Measurements from ENCODE around the gene RHEBL1. TPM values are rescaled to one million over a fixed set of nuclear protein-coding genes. Genes with fewer than 3 reads are reported as not detected.
A peak's percentile ranks its signal among the peaks of the same experiment; 100 is the strongest.

RHEBL1 gene
- total RNA-seq, 1 donor from 2014 or later = 5.3 TPM

DNA sequence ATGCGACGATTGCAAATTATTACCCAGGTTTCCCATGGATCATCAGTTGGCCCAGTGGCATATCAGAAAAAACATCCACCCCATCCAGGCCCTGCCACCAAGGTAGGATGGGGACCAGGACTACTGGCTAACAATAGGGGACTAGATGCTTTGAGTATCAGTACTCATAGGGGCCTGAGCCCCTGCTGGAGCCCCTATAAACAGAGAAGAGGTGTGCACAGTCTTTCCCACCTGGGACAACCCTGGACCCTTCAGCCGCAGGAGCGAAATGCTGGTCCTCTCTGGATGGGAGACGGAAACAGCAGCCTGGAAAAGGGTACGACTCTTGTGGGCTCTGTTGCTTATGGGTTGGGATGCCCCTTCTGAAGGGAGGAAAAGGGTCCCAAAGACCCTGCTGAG lies 19.2 kb upstream of the RHEBL1 start:
- no peak overlapping the region for H3K4me2 ChIP-seq
- no peak overlapping the region for H3K27ac ChIP-seq
- peaks cover 89% of the 10 kb centered on the region for H3K27me3 ChIP-seq
- peaks cover 28% of the 10 kb centered on the region for H3K4me1 ChIP-seq
- H3K36me3 Mint-ChIP-seq = no peaks in the 10 kb centered on the region
- H3K9me3 ChIP-seq (ENCODE audit: low read depth) = no peaks in the 10 kb centered on the region
- H3K79me2 ChIP-seq (ENCODE audit: low read depth) = no peaks in the 10 kb centered on the region
- H3F3A ChIP-seq (ENCODE audit: low read depth) = peaks cover 39% of the 10 kb centered on the region
- no peak overlapping the region for H3K27ac Mint-ChIP-seq
- peak overlapping the region; percentile 43 for H3K4me3 Mint-ChIP-seq
- H2AFZ ChIP-seq (replicated peaks) = no peak overlapping the region
- TF ChIP-seq EZH2phosphoT487 (IDR thresholded peaks at IDR 0.05) = no peak
- TF ChIP-seq, protein P1, sequence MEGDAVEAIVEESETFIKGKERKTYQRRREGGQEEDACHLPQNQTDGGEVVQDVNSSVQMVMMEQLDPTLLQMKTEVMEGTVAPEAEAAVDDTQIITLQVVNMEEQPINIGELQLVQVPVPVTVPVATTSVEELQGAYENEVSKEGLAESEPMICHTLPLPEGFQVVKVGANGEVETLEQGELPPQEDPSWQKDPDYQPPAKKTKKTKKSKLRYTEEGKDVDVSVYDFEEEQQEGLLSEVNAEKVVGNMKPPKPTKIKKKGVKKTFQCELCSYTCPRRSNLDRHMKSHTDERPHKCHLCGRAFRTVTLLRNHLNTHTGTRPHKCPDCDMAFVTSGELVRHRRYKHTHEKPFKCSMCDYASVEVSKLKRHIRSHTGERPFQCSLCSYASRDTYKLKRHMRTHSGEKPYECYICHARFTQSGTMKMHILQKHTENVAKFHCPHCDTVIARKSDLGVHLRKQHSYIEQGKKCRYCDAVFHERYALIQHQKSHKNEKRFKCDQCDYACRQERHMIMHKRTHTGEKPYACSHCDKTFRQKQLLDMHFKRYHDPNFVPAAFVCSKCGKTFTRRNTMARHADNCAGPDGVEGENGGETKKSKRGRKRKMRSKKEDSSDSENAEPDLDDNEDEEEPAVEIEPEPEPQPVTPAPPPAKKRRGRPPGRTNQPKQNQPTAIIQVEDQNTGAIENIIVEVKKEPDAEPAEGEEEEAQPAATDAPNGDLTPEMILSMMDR (IDR thresholded peaks at IDR 0.05) = no peak
- peaks cover 2% of the 10 kb centered on the region for H3K9me3 Mint-ChIP-seq
- peaks cover 17% of the 10 kb centered on the region for H4K20me1 ChIP-seq (ENCODE audit: low read depth)
- H3K4me3 ChIP-seq = no peak overlapping the region
- no peaks in the 10 kb centered on the region for H3K36me3 ChIP-seq
- peaks cover 64% of the 10 kb centered on the region for H3K27me3 Mint-ChIP-seq (ENCODE audit: insufficient read depth, low read depth)
- no peak overlapping the region for H3K9ac ChIP-seq
- no peak for DNase-seq (ENCODE audit: low spot score)
- peaks cover 43% of the 10 kb centered on the region for H3K4me1 Mint-ChIP-seq

DNA sequence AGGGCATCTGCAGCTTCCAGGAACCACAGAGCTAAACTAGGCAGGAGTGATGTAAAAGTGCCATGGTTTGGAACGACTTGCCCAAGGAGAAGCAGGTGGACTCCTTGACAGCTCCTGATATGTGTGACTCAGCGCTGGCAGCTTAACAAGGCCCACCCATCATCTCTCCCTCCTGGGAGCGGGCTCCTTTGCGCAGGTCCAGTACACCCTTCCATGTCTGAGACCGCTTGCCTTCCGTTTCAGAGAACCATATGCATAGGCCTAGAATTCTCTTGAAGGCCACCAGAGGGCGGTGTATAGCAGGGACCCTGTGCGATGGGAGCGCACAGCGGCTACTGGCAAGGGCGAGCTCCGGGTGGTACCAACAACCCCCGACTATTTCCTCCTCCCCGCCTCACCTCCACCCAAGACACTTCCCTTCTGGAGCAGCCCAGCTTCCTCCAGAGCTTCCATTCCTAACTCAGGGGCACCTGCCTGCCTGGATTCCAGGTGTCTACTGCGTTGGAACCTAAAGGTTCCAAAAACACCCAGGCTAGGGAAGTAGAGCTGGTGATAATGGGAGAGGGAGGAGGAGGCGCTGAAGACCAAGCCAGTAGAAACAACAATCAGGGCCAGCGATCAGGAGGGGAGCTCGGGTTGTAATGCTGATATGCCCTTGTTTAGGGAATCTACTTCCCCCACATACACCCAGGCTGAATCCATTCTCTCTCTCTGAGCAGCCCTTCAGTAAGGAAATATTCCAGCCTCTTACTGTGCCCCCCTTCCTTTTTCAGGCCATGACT lies 18.6 kb upstream of the RHEBL1 start:
- DNase-seq (ENCODE audit: low spot score) = peak; percentile 85
- no peak overlapping the region for H3K4me3 ChIP-seq
- peaks cover 37% of the 10 kb centered on the region for H3F3A ChIP-seq (ENCODE audit: low read depth)
- peaks cover 83% of the 10 kb centered on the region for H3K27me3 ChIP-seq
- H3K36me3 ChIP-seq = no peaks in the 10 kb centered on the region
- Mint-ChIP-seq H3K4me1 (peaks cover 37% of the 10 kb centered on the region), H3K4me3 (peak overlapping the region; percentile 43), H3K9me3 (peaks cover 2% of the 10 kb centered on the region), H3K27ac (no peak overlapping the region), H3K36me3 (no peaks in the 10 kb centered on the region), H3K27me3 (ENCODE audit: insufficient read depth, low read depth) (peaks cover 58% of the 10 kb centered on the region)
- H3K4me2 ChIP-seq = peak overlapping the region; percentile 65
- H3K9ac ChIP-seq = no peak overlapping the region
- no peaks in the 10 kb centered on the region for H3K79me2 ChIP-seq (ENCODE audit: low read depth)
- H3K4me1 ChIP-seq = peaks cover 22% of the 10 kb centered on the region
- no peak overlapping the region for H2AFZ ChIP-seq (replicated peaks)
- no peak overlapping the region for H3K27ac ChIP-seq
- H3K9me3 ChIP-seq (ENCODE audit: low read depth) = no peaks in the 10 kb centered on the region
- TF ChIP-seq EZH2phosphoT487 (IDR thresholded peaks at IDR 0.05) = peak; percentile 56
- TF ChIP-seq, protein P1 (IDR thresholded peaks at IDR 0.05) = peak; percentile 92
- TF ChIP-seq EZH2 (IDR thresholded peaks at IDR 0.05) = peak; percentile 85
- H4K20me1 ChIP-seq (ENCODE audit: low read depth) = peaks cover 13% of the 10 kb centered on the region

GRCh38 chr12:49086116-49086515 lies 16.3 kb upstream of the RHEBL1 start:
- H3K4me3 Mint-ChIP-seq = no peak overlapping the region

More at GRCh38 chr12:49086116-49086515, 16.3 kb upstream of the RHEBL1 start:
- H3K27ac ChIP-seq = no peak overlapping the region
- H3K4me1 ChIP-seq = peaks cover 7% of the 10 kb centered on the region
- no peak overlapping the region for H3K4me2 ChIP-seq
- H3K27ac Mint-ChIP-seq = no peak overlapping the region
- no peaks in the 10 kb centered on the region for H3K36me3 ChIP-seq
- no peak overlapping the region for H3K9ac ChIP-seq
- H3K27me3 ChIP-seq = peaks cover 61% of the 10 kb centered on the region
- TF ChIP-seq EZH2phosphoT487 (IDR thresholded peaks at IDR 0.05) (no peak), EZH2 (IDR thresholded peaks at IDR 0.05) (no peak)
- TF ChIP-seq, protein P1 (IDR thresholded peaks at IDR 0.05) = no peak
- H3K36me3 Mint-ChIP-seq = no peaks in the 10 kb centered on the region
- H3K9me3 ChIP-seq (ENCODE audit: low read depth) = no peaks in the 10 kb centered on the region
- no peak for DNase-seq (ENCODE audit: low spot score)
- H3K27me3 Mint-ChIP-seq (ENCODE audit: insufficient read depth, low read depth) = peaks cover 42% of the 10 kb centered on the region
- peaks cover 2% of the 10 kb centered on the region for H3K9me3 Mint-ChIP-seq
- no peaks in the 10 kb centered on the region for H3K79me2 ChIP-seq (ENCODE audit: low read depth)
- no peak overlapping the region for H2AFZ ChIP-seq (replicated peaks)
- H4K20me1 ChIP-seq (ENCODE audit: low read depth) = peaks cover 10% of the 10 kb centered on the region
- no peak overlapping the region for H3K4me3 ChIP-seq
- H3F3A ChIP-seq (ENCODE audit: low read depth) = peaks cover 19% of the 10 kb centered on the region
- H3K4me1 Mint-ChIP-seq = peaks cover 17% of the 10 kb centered on the region
